ENCODE measurements around the gene CDC73.
A peak's percentile ranks its signal among the peaks of the same experiment; 100 is the strongest.

CDC73 gene

DNA sequence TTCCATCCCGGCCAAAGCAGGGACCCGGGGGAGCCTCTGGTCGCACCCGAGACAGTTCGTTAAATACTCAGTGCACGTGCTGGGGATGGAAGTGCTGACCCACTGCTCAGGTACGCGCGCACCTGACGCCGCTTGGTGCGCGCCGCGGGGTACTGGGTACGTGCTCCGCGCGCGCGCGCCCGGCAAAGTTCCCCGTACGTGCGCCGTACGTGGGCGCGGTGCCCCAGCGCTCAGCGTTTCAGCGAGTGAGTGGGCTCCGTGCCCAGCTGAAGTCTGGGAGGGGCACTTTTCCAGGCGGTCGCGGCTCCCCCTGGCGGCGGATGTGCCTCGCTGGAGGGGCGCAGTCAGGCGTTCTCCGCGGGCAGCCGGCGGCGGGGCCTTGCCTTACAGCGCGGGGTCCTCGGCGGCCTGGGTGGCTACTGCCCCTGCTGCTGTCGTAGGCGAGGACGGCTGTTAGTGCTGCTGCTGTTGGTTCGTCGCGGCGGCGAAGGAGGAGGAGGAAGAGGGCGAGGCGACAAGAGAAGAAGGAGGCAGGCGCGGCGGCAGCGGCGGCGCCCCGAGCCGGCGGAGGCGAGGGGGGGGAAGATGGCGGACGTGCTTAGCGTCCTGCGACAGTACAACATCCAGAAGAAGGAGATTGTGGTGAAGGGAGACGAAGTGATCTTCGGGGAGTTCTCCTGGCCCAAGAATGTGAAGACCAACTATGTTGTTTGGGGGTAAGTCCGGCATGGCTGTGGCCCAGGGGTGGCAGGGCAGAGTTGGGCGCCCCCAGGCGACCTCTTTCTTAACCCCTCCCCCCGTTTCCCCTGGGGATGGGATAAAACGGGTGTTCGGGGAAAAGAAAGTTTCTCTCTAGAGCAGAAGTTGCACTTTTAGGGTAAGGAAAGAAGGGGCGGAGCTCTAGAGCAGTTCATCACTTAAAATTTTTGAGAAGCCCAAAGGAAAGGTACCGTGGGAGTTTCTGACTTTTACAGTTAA is at the start of gene CDC73:
CDC73 (plus strand) TSS at position 416 of the 978 bp plus-strand sequence; CDS start at position 586, 170 bp downstream.
- TF ChIP-seq, protein P1, sequence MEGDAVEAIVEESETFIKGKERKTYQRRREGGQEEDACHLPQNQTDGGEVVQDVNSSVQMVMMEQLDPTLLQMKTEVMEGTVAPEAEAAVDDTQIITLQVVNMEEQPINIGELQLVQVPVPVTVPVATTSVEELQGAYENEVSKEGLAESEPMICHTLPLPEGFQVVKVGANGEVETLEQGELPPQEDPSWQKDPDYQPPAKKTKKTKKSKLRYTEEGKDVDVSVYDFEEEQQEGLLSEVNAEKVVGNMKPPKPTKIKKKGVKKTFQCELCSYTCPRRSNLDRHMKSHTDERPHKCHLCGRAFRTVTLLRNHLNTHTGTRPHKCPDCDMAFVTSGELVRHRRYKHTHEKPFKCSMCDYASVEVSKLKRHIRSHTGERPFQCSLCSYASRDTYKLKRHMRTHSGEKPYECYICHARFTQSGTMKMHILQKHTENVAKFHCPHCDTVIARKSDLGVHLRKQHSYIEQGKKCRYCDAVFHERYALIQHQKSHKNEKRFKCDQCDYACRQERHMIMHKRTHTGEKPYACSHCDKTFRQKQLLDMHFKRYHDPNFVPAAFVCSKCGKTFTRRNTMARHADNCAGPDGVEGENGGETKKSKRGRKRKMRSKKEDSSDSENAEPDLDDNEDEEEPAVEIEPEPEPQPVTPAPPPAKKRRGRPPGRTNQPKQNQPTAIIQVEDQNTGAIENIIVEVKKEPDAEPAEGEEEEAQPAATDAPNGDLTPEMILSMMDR (IDR thresholded peaks at IDR 0.05; ENCODE audit: borderline replicate concordance, control extremely low read depth, extremely low read depth, insufficient read depth, missing control alignments), result peak; percentile 98
- in situ Hi-C loops (cut with MboI; ENCODE audit: low sequenced_read_pairs, unreplicated experiment), result loop anchor here (25.0 kb wide), 1 partner anchor 310 kb away; the partner anchor contains the start of gene RGS2
- DNase-seq (ENCODE audit: low spot score), result peak; percentile 95

DNA sequence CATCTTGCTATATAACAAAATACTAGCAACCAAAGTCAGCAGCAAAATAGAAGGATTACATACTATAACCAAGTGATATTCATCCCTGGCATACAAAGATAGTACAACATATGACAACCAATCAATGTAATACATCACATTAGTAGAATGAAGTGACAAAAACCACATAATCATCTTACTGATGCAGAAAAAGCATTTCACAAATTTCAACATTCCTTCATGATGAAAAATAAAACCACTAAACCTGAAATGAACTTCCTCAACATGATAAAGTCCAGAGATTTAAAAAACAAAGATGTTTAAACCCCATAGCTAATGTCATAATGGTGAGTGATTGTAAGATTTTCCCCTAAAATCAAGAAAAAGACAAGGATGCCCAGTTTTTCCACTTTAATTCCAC is 43.8 kb upstream of the CDC73 start:
- in situ Hi-C loops (cut with MboI; ENCODE audit: low sequenced_read_pairs, unreplicated experiment), result no loop called here
- no peak for DNase-seq (ENCODE audit: low spot score)
- TF ChIP-seq, protein P1 (IDR thresholded peaks at IDR 0.05; ENCODE audit: borderline replicate concordance, control extremely low read depth, extremely low read depth, insufficient read depth, missing control alignments), result no peak

DNA sequence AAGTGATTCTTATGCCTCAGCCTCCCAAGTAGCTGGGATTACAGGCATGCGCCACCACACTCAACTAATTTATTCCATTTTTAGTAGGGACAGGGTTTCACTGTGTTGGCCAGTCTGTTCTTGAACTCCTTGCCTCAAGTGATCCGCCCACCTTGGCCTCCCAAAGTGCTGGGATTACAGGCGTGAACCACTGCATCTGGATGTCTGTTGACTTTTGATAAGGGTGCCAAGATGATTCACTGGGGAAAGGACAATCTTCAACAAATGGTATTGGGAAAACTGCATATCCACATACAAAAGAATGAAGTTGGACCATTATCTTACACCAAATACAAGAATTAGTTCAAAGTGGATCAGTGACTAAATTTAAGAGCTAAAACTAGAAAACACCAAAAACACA is 42.6 kb upstream of the CDC73 start:
- TF ChIP-seq, protein P1 (IDR thresholded peaks at IDR 0.05; ENCODE audit: borderline replicate concordance, control extremely low read depth, extremely low read depth, insufficient read depth, missing control alignments), result no peak
- no peak for DNase-seq (ENCODE audit: low spot score)
- in situ Hi-C loops (cut with MboI; ENCODE audit: low sequenced_read_pairs, unreplicated experiment), result no loop called here

DNA sequence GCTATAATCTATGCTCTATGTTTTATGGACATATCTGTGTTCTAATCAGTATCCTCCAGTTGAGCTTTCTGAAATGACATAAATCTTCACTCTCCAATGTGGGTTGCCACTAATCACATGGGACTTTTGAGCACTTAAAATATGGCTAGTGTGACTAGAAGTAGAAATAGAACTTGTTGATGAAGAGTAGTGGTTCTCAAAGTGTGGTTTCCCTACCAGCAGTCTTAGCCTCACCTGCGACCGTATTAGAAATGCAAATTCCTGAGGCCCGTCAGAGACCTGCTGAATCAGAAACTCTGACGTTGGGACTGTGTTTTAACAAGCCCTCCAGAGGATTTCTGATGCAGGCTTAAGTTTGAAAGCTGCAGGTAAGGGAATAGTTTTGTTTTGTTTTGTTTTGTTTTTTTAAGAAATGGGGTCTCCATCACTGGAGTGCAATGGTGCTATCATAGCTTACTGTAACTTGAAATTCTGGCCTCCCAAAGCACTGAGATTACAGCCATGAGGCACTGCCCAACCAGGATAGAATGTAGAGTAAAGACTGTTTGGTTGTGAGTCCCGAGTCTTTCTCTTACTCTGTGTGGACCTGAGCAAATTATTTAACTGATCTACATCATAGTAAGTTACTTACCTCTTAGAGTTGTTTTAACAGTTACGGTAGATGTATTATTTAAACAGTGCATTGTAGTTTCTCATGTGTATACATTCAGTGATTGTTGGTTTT is 38.3 kb upstream of the CDC73 start:
- TF ChIP-seq, protein P1 (IDR thresholded peaks at IDR 0.05; ENCODE audit: borderline replicate concordance, control extremely low read depth, extremely low read depth, insufficient read depth, missing control alignments), result no peak
- DNase-seq (ENCODE audit: low spot score), result peak; percentile 32
- in situ Hi-C loops (cut with MboI; ENCODE audit: low sequenced_read_pairs, unreplicated experiment), result no loop called here

DNA sequence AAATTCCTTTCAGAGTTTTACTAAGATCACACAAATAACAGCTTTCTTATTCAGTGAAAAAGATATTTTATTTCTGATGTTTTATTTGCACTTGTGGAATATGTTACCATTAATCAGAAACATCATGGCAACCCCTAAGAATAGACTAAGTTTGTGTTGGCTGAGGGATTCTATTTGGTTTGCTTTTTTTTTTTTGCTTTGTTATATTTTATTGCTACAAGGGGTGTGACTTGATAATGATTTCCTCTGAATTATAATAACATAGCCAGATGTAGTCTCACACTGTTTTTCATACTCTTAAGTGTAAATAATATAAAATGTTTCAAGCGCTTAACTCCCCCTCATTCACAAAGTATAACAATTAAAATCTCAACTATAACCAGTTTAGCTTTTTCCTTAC is 36.6 kb upstream of the CDC73 start:
- TF ChIP-seq, protein P1 (IDR thresholded peaks at IDR 0.05; ENCODE audit: borderline replicate concordance, control extremely low read depth, extremely low read depth, insufficient read depth, missing control alignments), result no peak
- in situ Hi-C loops (cut with MboI; ENCODE audit: low sequenced_read_pairs, unreplicated experiment), result no loop called here
- no peak for DNase-seq (ENCODE audit: low spot score)

DNA sequence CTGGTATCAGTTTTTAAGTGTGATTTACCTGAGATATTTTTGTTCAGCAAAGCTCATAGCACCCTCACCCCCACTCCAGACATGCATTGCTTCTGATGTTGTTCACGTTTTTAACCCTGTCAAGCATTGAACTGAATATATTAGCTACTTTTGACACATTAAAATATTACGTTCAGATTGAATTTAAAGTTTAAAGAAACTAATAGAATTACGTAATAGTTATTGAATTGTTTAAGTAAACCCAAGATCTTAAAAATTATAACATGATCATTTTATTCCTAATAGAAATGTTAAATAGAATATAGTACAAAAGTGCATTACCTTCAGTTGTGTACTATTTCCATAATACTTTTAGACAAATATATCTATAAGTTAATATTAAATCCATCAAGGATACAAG is 35.5 kb upstream of the CDC73 start:
- TF ChIP-seq, protein P1 (IDR thresholded peaks at IDR 0.05; ENCODE audit: borderline replicate concordance, control extremely low read depth, extremely low read depth, insufficient read depth, missing control alignments), result no peak
- DNase-seq (ENCODE audit: low spot score), result no peak
- in situ Hi-C loops (cut with MboI; ENCODE audit: low sequenced_read_pairs, unreplicated experiment), result no loop called here

All from GM13976 (cell line).